GM12864 (cell line): Measurements from ENCODE around the gene RPL3.
A peak's percentile ranks its signal among the peaks of the same experiment; 100 is the strongest.

Experiments
- DNase-seq: peaks from one replicate; pipeline ENCODE4 v3.0.0-alpha.2; 2011; ENCODE audit warnings: low read depth
- H3K4me3 ChIP-seq: 2 replicates; pipeline ENCODE4 v1.5.1; 2011; ENCODE audit warnings: mild to moderate bottlenecking, low read depth, low read length, control low read depth
- CTCF ChIP-seq: IDR thresholded peaks from 2 replicates; pipeline ENCODE4 v1.5.1; 2011; ENCODE audit warnings: low read depth, mild to moderate bottlenecking, moderate library complexity, low read length, control low read depth, inconsistent platforms; ENCODE audit errors: missing control alignments

The RPL3 gene

GRCh38 chr22:39302431-39302960 lies 16.9 kb downstream of the RPL3 start:
- H3K4me3 ChIP-seq: no peak overlapping the region
- DNase-seq: no peak
- TF ChIP-seq CTCF: no peak

GRCh38 chr22:39301926-39302325 lies 17.5 kb downstream of the RPL3 start:
- no peak for DNase-seq
- no peak for TF ChIP-seq CTCF

GRCh38 chr22:39301108-39301507 lies 18.3 kb downstream of the RPL3 start:
- TF ChIP-seq CTCF: no peak
- no peak for DNase-seq

More at GRCh38 chr22:39301926-39302325, 17.5 kb downstream of the RPL3 start:
- H3K4me3 ChIP-seq: no peak overlapping the region

GRCh38 chr22:39300186-39300830 lies 19.1 kb downstream of the RPL3 start:
- no peak for DNase-seq
- TF ChIP-seq CTCF: no peak
- no peak overlapping the region; the same call in 1 of the 2 replicates for H3K4me3 ChIP-seq

More at GRCh38 chr22:39301108-39301507, 18.3 kb downstream of the RPL3 start:
- H3K4me3 ChIP-seq: no peak overlapping the region

- TF ChIP-seq CTCF: no peak
- no peak for DNase-seq
These were observed 19.6 kb downstream of the RPL3 start for GRCh38 chr22:39299829-39300178.

GRCh38 chr22:39298241-39298987 lies 21.0 kb downstream of the RPL3 start:
- TF ChIP-seq CTCF: no peak
- no peak overlapping the region for H3K4me3 ChIP-seq
- DNase-seq: no peak

More at GRCh38 chr22:39299829-39300178, 19.6 kb downstream of the RPL3 start:
- peak overlapping the region; percentile 5; the same call in 1 of the 2 replicates for H3K4me3 ChIP-seq
